Transverse colon (tissue), 4 donors: Measurements from ENCODE around the gene MFAP4. TPM values are rescaled to one million over a fixed set of nuclear protein-coding genes. Genes with fewer than 3 reads are reported as not detected.

Experiments
- DNase-seq: peaks from one replicate; pipeline ENCODE4 v3.0.0-alpha.2; 2019
- H3K27ac ChIP-seq, 4 donors: fragments of 200-600 bp; sonication (generic); 2 replicates each; pipeline ENCODE4 v1.5.1; 2016 to 2018; ENCODE audit warnings: inconsistent platforms in 4 of 4
- H3K27me3 ChIP-seq: fragments of 200-600 bp; sonication (generic); 2 replicates; pipeline ENCODE4 v1.5.1; 2017; ENCODE audit warnings: inconsistent platforms
- H3K36me3 ChIP-seq, 4 donors: fragments of 200-600 bp; sonication (generic); 2 replicates each; pipeline ENCODE4 v1.5.1; 2017 to 2019; ENCODE audit warnings: inconsistent platforms in 4 of 4
- H3K4me1 ChIP-seq, 4 donors: fragments of 200-600 bp; sonication (generic); 2 replicates each; pipeline ENCODE4 v1.5.1; 2017 to 2020; ENCODE audit warnings: inconsistent platforms in 4 of 4
- H3K4me3 ChIP-seq, 4 donors: fragments of 200-600 bp; sonication (generic); 1 replicate in 1 of 4; 2 replicates in 3 of 4; pipeline versions ENCODE4 v1.5.1 to v1.6.1; 2017 to 2019; ENCODE audit warnings: inconsistent platforms in 4 of 4
- H3K9me3 ChIP-seq, 2 donors: fragments of 200-600 bp; sonication (generic); 2 replicates each; pipeline ENCODE4 v1.5.1; 2017 to 2019; ENCODE audit warnings: inconsistent platforms in 2 of 2
- CTCF ChIP-seq, 5 experiments: fragments of 200-600 bp in 3 of 5; fragments of 450-650 bp in 2 of 5; sonication (generic) in 3 of 5; IDR thresholded peaks; 1 replicate in 2 of 5; 2 replicates in 3 of 5; pipeline ENCODE4 v1.5.1; 2016 to 2017; ENCODE audit warnings: antibody characterized with exemption in 5 of 5, inconsistent platforms in 3 of 5, mild to moderate bottlenecking in 2 of 5, moderate library complexity in 1 of 5
- EP300 ChIP-seq: sonication (generic); formaldehyde crosslinking; IDR thresholded peaks from one replicate; pipeline ENCODE4 v1.6.1; 2017; ENCODE audit warnings: antibody characterized with exemption, low read depth
- POLR2A ChIP-seq: fragments of 450-650 bp; IDR thresholded peaks from one replicate; pipeline ENCODE4 v1.6.1; 2016; ENCODE audit warnings: antibody characterized with exemption, mild to moderate bottlenecking, moderate library complexity
- POLR2AphosphoS5 ChIP-seq, 3 donors: sonication (generic); formaldehyde crosslinking; IDR thresholded peaks; one replicate each; pipeline ENCODE4 v1.6.1; 2016; ENCODE audit warnings: antibody characterized with exemption in 3 of 3
- WGBS, 2 donors: methylation state at CpG; one replicate each; pipeline ENCODE4 v1.1.5; 2018; ENCODE audit warnings: low coverage in 1 of 2; 5-methylcytosine and 5-hydroxymethylcytosine counted together
- in situ Hi-C, 4 donors: fragments of 200-750 bp; cut with MboI; loops; one replicate each; pipeline versions ENCODE4 v1.15.0 to v1.15.1; 2017; ENCODE audit warnings: low sequenced_read_pairs in 3 of 4, low pct_ligation_motif_present in 1 of 4, low pct_unique_long_range_greater_than_20kb in 1 of 4
- intact Hi-C: fragments of 100-400 bp; cut with DNase I; formaldehyde crosslinking; loops from one replicate; pipeline ENCODE4 v1.15.1; 2023; ENCODE audit warnings: low total_unique reads
- total RNA-seq, 4 donors: library from RNA; depleted of rRNA; stranded (reverse); fragments of >200 nt; gene quantifications; one replicate each; pipeline ENCODE4 v1.1.0, GENCODE V29; 2016

The MFAP4 gene
- total RNA-seq: 10 to 100 TPM; 39.7 to 67.3 (median 51.5) TPM

GRCh38 chr17:19386974-19387920 lies at the start of gene MFAP4:
MFAP4 (minus strand) TSS chr17:19387190; CDS start chr17:19387155, 35 bp downstream.
- Histone ChIP-seq H3K36me3 (peaks cover 0 to 5% (median 0%) of the 10 kb centered on the region in 4 donors), H3K27me3 (no peaks in the 10 kb centered on the region), H3K27ac (peak within 1 kb of the TSS; percentile 84 to 95 (median 90)), H3K9me3 (no peaks in the 10 kb centered on the region), H3K4me3 (peak within 1 kb of the TSS in 3 of 4 donors; percentile 4 to 34 (median 13)), H3K4me1 (peaks cover 44 to 71% (median 51%) of the 10 kb centered on the region in 4 donors)
- intact Hi-C loops: no loop called here
- TF ChIP-seq POLR2A (no peak), POLR2AphosphoS5 (IDR thresholded peaks at IDR 0.05) (peak; percentile 16 to 66 (median 20)), EP300 (peak; percentile 86), CTCF (IDR thresholded peaks at IDR 0.05) (no peak)
- 39% methylated on average over 14 of the region's 22 CpGs; no CpG with 5 or more reads in 1 of the 2 donors for WGBS, 2 donors
- in situ Hi-C loops: no loop called here
- DNase-seq: peak; percentile 60

GRCh38 chr17:19433727-19434340 lies 46.8 kb upstream of the MFAP4 start:
- TF ChIP-seq POLR2AphosphoS5 (IDR thresholded peaks at IDR 0.05) (no peak), EP300 (no peak), CTCF (IDR thresholded peaks at IDR 0.05) (no peak), POLR2A (no peak)
- no peaks in the 10 kb centered on the region for H3K9me3 ChIP-seq
- H3K27me3 ChIP-seq: no peaks in the 10 kb centered on the region
- H3K27ac ChIP-seq: no peak overlapping the region
- intact Hi-C loops (no loop called here), in situ Hi-C loops (no loop called here)
- H3K4me3 ChIP-seq: no peak overlapping the region
- no peaks in the 10 kb centered on the region for H3K36me3 ChIP-seq
- DNase-seq: no peak
- 67 to 93% methylated on average over 1 to 2 of the region's 2 CpGs for WGBS, 2 donors
- no peaks in the 10 kb centered on the region for H3K4me1 ChIP-seq

GRCh38 chr17:19433255-19433654 lies 46.3 kb upstream of the MFAP4 start:
- in situ Hi-C loops: no loop called here
- Histone ChIP-seq H3K27ac (no peak overlapping the region), H3K36me3 (no peaks in the 10 kb centered on the region), H3K4me3 (no peak overlapping the region), H3K27me3 (no peaks in the 10 kb centered on the region), H3K9me3 (no peaks in the 10 kb centered on the region), H3K4me1 (no peaks in the 10 kb centered on the region)
- TF ChIP-seq POLR2A (no peak), POLR2AphosphoS5 (IDR thresholded peaks at IDR 0.05) (no peak), CTCF (IDR thresholded peaks at IDR 0.05) (no peak), EP300 (no peak)
- no peak for DNase-seq
- WGBS, 2 donors: 38 to 85% methylated on average over 1 to 5 of the region's 5 CpGs
- intact Hi-C loops: no loop called here

- Histone ChIP-seq H3K9me3 (no peaks in the 10 kb centered on the region), H3K4me3 (no peak overlapping the region), H3K4me1 (no peaks in the 10 kb centered on the region), H3K27ac (no peak overlapping the region), H3K36me3 (no peaks in the 10 kb centered on the region), H3K27me3 (no peaks in the 10 kb centered on the region)
- no peak for DNase-seq
- WGBS, 2 donors: 79 to 80% methylated on average over 2 to 3 of the region's 3 CpGs
- intact Hi-C loops (no loop called here), in situ Hi-C loops (no loop called here)
- TF ChIP-seq CTCF (IDR thresholded peaks at IDR 0.05) (no peak), POLR2A (no peak), POLR2AphosphoS5 (IDR thresholded peaks at IDR 0.05) (no peak), EP300 (no peak)
These were observed 44.7 kb upstream of the MFAP4 start for GRCh38 chr17:19431691-19432090.
